GM12891 (cell line): ENCODE results near the gene LRP1.

ENCODE experiments used
- POLR2A ChIP-seq: IDR thresholded peaks from 2 replicates; pipeline ENCODE4 v1.6.1; 2011; ENCODE audit warnings: low read depth, low read length, control low read depth
- SPI1 ChIP-seq: IDR thresholded peaks from 2 replicates; pipeline ENCODE4 v1.6.1; 2011; ENCODE audit warnings: low read depth, low read length, control low read depth
- TAF1 ChIP-seq: IDR thresholded peaks from 2 replicates; pipeline ENCODE4 v1.6.1; 2011; ENCODE audit warnings: low read depth, low read length, control low read depth

GRCh38 chr12:57096099-57096572 is 32.1 kb upstream of the LRP1 start:
- TF ChIP-seq POLR2A (no peak), TAF1 (no peak), SPI1 (no peak)
